MCF 10A (cell line): ENCODE measurements around the gene PDRG1. TPM values are rescaled to one million over a fixed set of nuclear protein-coding genes. Genes with fewer than 3 reads are reported as not detected.
"Not testable (repeated sequence)": the region's sequence is repeated elsewhere in the genome, so short reads cannot be mapped to it uniquely, and the experiment has no call there.

Source experiments
- BruUV-seq: library from RNA; stranded (reverse); fragments of 400-500 nt; replicated peaks from 2 replicates; lab custom pipeline; 2021; lab: Mats Ljungman, UMichigan
- CTCF ChIA-PET: fragments of 300-600 bp; sonication (Branson Sonifier 250); formaldehyde crosslinking; extraction: SDS; loops from one replicate; lab custom pipeline; 2021; ENCODE audit warnings: antibody characterized with exemption, inconsistent platforms; lab: Yijun Ruan, JAX
- POLR2A ChIA-PET: fragments of 300-600, 350-650 bp; sonication (Branson Sonifier 250); formaldehyde crosslinking; extraction: SDS; loops from one replicate; lab custom pipeline; 2020; ENCODE audit warnings: antibody characterized with exemption, inconsistent platforms; lab: Yijun Ruan, JAX
- DNase-seq: peaks from one replicate; pipeline ENCODE4 v3.0.0-alpha.2; 2018; ENCODE audit not compliant: unreplicated experiment
- H3K27ac Mint-ChIP-seq: one replicate; pipeline ENCODE4 v1.8.0; 2022; ENCODE audit warnings: mild to moderate bottlenecking, low read depth, mixed read lengths; ENCODE audit not compliant: unreplicated experiment
- H3K27me3 Mint-ChIP-seq: one replicate; pipeline ENCODE4 v1.8.0; 2022; ENCODE audit warnings: mixed read lengths; ENCODE audit not compliant: insufficient read depth, unreplicated experiment
- H3K36me3 Mint-ChIP-seq: one replicate; pipeline ENCODE4 v1.8.0; 2022; ENCODE audit warnings: mild to moderate bottlenecking, moderate library complexity, mixed read lengths; ENCODE audit not compliant: insufficient read depth, unreplicated experiment
- H3K4me1 Mint-ChIP-seq: one replicate; pipeline ENCODE4 v1.8.0; 2022; ENCODE audit warnings: mixed read lengths; ENCODE audit not compliant: insufficient read depth, unreplicated experiment
- H3K4me3 Mint-ChIP-seq: one replicate; pipeline ENCODE4 v1.8.0; 2022; ENCODE audit warnings: mild to moderate bottlenecking, moderate library complexity, mixed read lengths; ENCODE audit not compliant: unreplicated experiment
- H3K9me3 Mint-ChIP-seq: one replicate; pipeline ENCODE4 v1.8.0; 2022; ENCODE audit warnings: mixed read lengths; ENCODE audit not compliant: unreplicated experiment
- intact Hi-C: fragments of 100-400 bp; cut with micrococcal nuclease; formaldehyde crosslinking; loops from 2 replicates; pipeline ENCODE4 v1.14.1; 2022
- total RNA-seq: library from RNA; stranded (reverse); gene quantifications from 2 replicates; pipeline ENCODE4 v1.2.3, GENCODE V29; 2022
- TF ChIP-seq, protein P1 (sequence below): fragments of 200-600 bp; IDR thresholded peaks from one replicate; pipeline ENCODE4 v1.8.0; 2022; ENCODE audit warnings: antibody characterized with exemption, mild to moderate bottlenecking; ENCODE audit not compliant: unreplicated experiment

PDRG1 gene
- total RNA-seq, 1 experiment from 2014 or later: 16.3 TPM

DNA sequence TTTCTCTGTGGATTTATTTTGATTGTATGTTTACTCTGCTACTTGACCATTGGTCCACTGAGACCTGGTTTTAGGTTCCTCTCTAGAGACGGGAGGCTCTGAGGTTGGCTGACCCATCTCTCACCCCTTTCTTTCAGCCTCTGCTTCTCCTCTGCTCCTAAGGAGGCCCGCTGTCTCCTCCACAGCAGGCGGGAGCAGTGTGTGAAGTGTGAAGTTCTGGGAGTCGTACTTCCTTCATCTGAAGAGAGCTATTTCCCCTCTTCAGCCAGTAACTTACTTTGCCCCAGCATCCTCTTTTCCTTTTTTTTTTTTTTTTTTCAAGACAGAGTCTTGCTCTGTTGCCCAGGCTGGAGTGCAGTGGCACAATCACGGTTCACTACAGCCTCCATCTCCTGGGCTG is 21.1 kb downstream of the PDRG1 start:
- Mint-ChIP-seq H3K9me3 (no peaks in the 10 kb centered on the region), H3K36me3 (no peaks in the 10 kb centered on the region), H3K27me3 (peaks cover 27% of the 10 kb centered on the region), H3K4me3 (no peak overlapping the region), H3K4me1 (no peaks in the 10 kb centered on the region), H3K27ac (no peak overlapping the region)
- TF ChIP-seq, protein P1, sequence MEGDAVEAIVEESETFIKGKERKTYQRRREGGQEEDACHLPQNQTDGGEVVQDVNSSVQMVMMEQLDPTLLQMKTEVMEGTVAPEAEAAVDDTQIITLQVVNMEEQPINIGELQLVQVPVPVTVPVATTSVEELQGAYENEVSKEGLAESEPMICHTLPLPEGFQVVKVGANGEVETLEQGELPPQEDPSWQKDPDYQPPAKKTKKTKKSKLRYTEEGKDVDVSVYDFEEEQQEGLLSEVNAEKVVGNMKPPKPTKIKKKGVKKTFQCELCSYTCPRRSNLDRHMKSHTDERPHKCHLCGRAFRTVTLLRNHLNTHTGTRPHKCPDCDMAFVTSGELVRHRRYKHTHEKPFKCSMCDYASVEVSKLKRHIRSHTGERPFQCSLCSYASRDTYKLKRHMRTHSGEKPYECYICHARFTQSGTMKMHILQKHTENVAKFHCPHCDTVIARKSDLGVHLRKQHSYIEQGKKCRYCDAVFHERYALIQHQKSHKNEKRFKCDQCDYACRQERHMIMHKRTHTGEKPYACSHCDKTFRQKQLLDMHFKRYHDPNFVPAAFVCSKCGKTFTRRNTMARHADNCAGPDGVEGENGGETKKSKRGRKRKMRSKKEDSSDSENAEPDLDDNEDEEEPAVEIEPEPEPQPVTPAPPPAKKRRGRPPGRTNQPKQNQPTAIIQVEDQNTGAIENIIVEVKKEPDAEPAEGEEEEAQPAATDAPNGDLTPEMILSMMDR: no peak
- intact Hi-C loops: no loop called here
- BruUV-seq: no TSS peak
- DNase-seq: no peak
- POLR2A ChIA-PET: interaction anchor here (1.5 kb wide), 1 partner anchor 10 kb away, joined by 3 read pairs; no protein-coding TSS in a partner anchor
- CTCF ChIA-PET: interaction anchor here (0.9 to 1.1 kb wide), 2 partner anchors 21 to 22 kb away, joined by 3 to 4 read pairs; partner anchors contain the start of gene PDRG1

DNA sequence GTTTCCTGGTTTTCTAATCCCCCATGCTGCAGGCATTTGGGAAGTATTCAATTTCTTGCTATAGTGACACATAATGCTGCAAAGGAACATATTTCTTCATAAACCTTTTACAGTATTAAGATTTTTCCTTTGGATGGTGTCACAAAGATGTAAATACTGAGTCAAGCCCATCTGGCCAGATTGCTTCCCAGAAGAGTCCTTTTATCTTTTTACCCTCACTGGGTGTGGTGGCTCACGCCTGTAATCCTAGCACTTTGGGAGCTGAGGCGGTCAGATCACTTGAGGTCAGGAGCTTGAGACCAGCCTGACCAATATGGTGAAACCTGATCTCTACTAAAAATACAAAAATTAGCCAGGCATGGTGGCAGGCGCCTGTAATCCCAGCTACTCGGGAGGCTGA is 22.2 kb downstream of the PDRG1 start:
- H3K27ac Mint-ChIP-seq, H3K4me1 Mint-ChIP-seq, DNase-seq, BruUV-seq, intact Hi-C loops, H3K9me3 Mint-ChIP-seq, H3K36me3 Mint-ChIP-seq, H3K4me3 Mint-ChIP-seq: not testable (repeated sequence)
- ChIA-PET POLR2A (interaction anchor here (1.5 kb wide), 1 partner anchor 9 kb away, joined by 3 read pairs; no protein-coding TSS in a partner anchor), CTCF (interaction anchor here (0.9 to 1.2 kb wide), 3 partner anchors 22 to 77 kb away, joined by 3 to 4 read pairs (median 4); partner anchors contain the start of gene PDRG1)
- peaks cover 39% of the 10 kb centered on the region for H3K27me3 Mint-ChIP-seq

DNA sequence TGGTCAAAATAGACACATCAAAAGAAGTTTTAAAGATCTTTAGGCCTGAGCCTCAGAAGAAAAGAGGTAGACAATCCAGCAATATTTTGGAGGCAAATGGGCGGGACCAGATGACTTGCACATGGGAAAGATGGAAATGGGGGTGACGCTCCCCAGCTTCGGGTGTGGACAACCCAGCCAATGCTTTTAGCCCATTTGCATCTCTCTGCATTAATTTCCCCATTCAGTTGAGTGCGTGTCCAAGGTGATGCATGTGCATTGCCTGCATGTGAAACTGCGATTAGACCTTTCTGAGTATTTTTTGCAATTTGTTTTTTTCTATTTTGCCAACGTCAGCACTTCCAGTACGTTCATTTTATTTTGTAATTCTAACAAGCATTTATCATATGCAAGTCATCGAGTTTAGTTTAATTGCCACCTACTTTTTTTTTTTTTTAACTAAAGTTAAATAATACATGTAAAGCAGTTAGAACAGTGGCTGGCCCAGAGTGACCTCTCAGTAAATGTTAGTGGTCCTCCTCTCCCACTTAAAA is 24.2 kb downstream of the PDRG1 start:
- Mint-ChIP-seq H3K4me3 (no peak overlapping the region), H3K4me1 (peaks cover 6% of the 10 kb centered on the region), H3K36me3 (no peaks in the 10 kb centered on the region), H3K9me3 (no peaks in the 10 kb centered on the region), H3K27ac (no peak overlapping the region), H3K27me3 (peaks cover 58% of the 10 kb centered on the region)
- no peak for DNase-seq
- no TSS peak for BruUV-seq
- CTCF ChIA-PET: interaction anchor here (0.6 kb wide), 1 partner anchor 105 kb away, joined by 3 read pairs; no protein-coding TSS in a partner anchor
- intact Hi-C loops: no loop called here
- POLR2A ChIA-PET: no interaction called here
- TF ChIP-seq, protein P1: no peak

DNA sequence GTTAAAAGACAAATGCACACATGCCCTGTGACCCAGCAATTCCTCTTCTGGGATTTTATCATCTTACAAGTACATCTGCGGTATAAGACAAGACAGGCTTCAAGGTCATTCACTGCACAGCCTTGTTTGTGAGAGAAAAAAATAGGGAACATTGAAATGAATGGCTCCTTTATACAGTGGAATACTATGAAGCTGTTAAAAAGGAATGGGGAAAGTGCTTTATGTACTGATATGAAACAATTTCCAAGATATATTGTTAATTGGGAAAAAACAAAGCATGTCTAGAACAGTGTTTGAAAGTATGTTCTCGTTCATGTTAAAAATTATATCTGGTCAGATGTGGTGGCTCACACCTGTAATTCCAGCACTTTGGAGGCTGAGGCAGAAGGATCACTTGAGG is 25.4 kb downstream of the PDRG1 start:
- POLR2A ChIA-PET: no interaction called here
- TF ChIP-seq, protein P1: no peak
- intact Hi-C loops: no loop called here
- DNase-seq: no peak
- Mint-ChIP-seq H3K27me3 (peaks cover 64% of the 10 kb centered on the region), H3K4me3 (no peak overlapping the region), H3K27ac (no peak overlapping the region), H3K9me3 (no peaks in the 10 kb centered on the region), H3K36me3 (no peaks in the 10 kb centered on the region), H3K4me1 (peaks cover 6% of the 10 kb centered on the region)
- BruUV-seq: no TSS peak
- CTCF ChIA-PET: interaction anchor here (1.1 kb wide), 1 partner anchor 74 kb away, joined by 6 read pairs; no protein-coding TSS in a partner anchor
